Measurements from ENCODE around the gene NEDD4.

GRCh38 chr15:56031836-56032235 lies 38.4 kb upstream of the NEDD4 start:
- no peak for TF ChIP-seq CTCF (IDR thresholded peaks at IDR 0.05; ENCODE audit: low read depth, low read length, poor library complexity, severe bottlenecking)
- TF ChIP-seq EZH2phosphoT487 (IDR thresholded peaks at IDR 0.05; ENCODE audit: borderline replicate concordance, low read length): no peak
